ENCODE data around the gene DYRK2. TPM values are rescaled to one million over a fixed set of nuclear protein-coding genes. Genes with fewer than 3 reads are reported as not detected.
A peak's percentile ranks its signal among the peaks of the same experiment; 100 is the strongest.

Gene DYRK2
- total and polyA plus RNA-seq, 2 experiments from 2014 or later: 7.1 to 34.1 TPM

DNA sequence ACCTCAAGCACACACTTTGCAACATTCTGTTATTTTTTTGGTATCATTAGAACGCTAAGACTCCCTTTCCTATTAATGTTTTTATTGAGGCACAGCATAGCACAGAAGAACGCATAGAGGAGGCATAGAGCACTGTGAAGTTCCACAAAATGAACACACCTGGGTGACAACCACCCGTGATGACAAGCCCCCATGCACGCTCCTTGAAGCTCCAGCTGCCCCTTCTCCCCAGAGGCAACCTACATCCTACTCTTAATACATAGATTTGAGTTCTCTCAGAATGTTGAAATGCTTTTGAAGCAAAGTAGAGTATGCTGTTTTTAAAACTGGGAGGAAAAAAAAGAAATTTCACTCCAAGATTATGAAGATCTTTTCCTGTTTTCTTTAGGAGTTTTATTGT is 55.5 kb downstream of the DYRK2 start:
- no peaks in the 10 kb centered on the region for H3K27me3 ChIP-seq (ENCODE audit: insufficient read depth)

DNA sequence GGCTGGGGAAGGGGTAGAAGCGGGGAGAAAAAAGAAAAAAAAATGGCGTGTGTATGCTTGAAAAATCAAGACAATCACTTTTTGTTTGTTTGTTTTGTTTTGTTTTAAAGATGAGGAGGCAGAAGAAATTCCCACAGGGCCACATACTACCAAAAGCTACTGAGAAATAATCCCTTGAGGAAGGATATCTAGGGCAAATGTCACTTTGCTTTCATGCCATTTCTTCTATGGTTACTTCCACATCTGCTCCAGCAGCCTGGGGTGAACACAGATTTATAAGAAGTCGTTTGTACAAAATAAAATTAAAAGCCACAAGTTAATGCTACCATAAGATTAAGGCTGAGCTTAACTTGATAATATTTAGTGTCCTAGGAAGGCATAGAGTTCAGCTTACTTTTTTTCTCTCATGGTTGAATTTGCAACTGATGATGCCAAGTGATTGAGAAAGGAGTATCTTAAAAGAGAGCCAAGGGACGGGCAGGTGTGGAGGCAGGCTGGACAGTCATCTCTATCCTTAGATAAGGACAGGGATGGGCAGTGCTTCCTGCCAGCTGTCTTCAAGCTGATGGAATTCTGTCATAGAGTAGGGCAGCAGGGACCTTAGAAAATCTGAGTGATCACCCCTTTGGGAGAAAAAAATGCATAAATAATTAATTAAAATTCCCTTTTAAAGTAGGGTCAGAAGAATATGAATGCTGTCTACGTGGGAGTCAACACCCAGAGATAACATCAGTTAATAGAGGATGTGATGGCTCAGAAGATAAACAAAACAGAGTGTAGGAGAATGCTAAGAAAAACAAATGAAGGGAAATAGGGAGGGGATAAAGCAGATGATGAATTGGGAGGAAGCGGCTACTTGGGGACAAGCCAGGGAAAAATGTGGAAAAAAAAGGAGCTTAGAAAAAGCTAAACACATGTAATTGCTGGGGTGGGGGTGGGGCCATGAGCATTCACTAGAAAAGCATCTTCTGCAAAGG is 57.1 kb downstream of the DYRK2 start:
- no peak overlapping the region for H3K27ac ChIP-seq (ENCODE audit: low read depth)
- no peaks in the 10 kb centered on the region for H3K36me3 ChIP-seq (ENCODE audit: insufficient read depth)
- H3K4me3 ChIP-seq: no peak overlapping the region
- no peaks in the 10 kb centered on the region for H3K27me3 ChIP-seq (ENCODE audit: insufficient read depth)
- no peaks in the 10 kb centered on the region for H3K27me3 Mint-ChIP-seq (ENCODE audit: insufficient read depth, low read depth, poor library complexity)
- DNase-seq (ENCODE audit: low spot score) (no peak), ATAC-seq (no peak)
- no peaks in the 10 kb centered on the region for H4K20me1 ChIP-seq (replicated peaks; ENCODE audit: insufficient read depth)
- H3K4me2 ChIP-seq: 0 out of 2 replicates have a peak overlapping the region, but pooled peaks have one; percentile 17
- no peaks in the 10 kb centered on the region for H3K9me3 Mint-ChIP-seq
- peaks cover 7% of the 10 kb centered on the region; the same call in 1 of the 2 replicates for H3K4me1 ChIP-seq (ENCODE audit: insufficient read depth)
- H3K4me1 Mint-ChIP-seq: peaks cover 14% of the 10 kb centered on the region
- no peak overlapping the region for H3K4me3 Mint-ChIP-seq
- H3K36me3 Mint-ChIP-seq (ENCODE audit: low read depth): no peaks in the 10 kb centered on the region
- H3K9me2 ChIP-seq (ENCODE audit: insufficient read depth): 0 out of 2 replicates have a peak, but pooled peaks cover 4% of the 10 kb centered on the region
- no peaks in the 10 kb centered on the region for H3F3A ChIP-seq (replicated peaks; ENCODE audit: low read depth)
- no peak overlapping the region for H3K27ac Mint-ChIP-seq
- no peaks in the 10 kb centered on the region for H3K79me2 ChIP-seq (replicated peaks; ENCODE audit: insufficient read depth)
- 0 out of 2 replicates have a peak overlapping the region, but pooled peaks have one; percentile 6 for H2AFZ ChIP-seq
- no peak for TF ChIP-seq CREB1 (CRISPR knock-in tag; IDR thresholded peaks at IDR 0.05; ENCODE audit: low read depth)
- TF ChIP-seq, protein P1, sequence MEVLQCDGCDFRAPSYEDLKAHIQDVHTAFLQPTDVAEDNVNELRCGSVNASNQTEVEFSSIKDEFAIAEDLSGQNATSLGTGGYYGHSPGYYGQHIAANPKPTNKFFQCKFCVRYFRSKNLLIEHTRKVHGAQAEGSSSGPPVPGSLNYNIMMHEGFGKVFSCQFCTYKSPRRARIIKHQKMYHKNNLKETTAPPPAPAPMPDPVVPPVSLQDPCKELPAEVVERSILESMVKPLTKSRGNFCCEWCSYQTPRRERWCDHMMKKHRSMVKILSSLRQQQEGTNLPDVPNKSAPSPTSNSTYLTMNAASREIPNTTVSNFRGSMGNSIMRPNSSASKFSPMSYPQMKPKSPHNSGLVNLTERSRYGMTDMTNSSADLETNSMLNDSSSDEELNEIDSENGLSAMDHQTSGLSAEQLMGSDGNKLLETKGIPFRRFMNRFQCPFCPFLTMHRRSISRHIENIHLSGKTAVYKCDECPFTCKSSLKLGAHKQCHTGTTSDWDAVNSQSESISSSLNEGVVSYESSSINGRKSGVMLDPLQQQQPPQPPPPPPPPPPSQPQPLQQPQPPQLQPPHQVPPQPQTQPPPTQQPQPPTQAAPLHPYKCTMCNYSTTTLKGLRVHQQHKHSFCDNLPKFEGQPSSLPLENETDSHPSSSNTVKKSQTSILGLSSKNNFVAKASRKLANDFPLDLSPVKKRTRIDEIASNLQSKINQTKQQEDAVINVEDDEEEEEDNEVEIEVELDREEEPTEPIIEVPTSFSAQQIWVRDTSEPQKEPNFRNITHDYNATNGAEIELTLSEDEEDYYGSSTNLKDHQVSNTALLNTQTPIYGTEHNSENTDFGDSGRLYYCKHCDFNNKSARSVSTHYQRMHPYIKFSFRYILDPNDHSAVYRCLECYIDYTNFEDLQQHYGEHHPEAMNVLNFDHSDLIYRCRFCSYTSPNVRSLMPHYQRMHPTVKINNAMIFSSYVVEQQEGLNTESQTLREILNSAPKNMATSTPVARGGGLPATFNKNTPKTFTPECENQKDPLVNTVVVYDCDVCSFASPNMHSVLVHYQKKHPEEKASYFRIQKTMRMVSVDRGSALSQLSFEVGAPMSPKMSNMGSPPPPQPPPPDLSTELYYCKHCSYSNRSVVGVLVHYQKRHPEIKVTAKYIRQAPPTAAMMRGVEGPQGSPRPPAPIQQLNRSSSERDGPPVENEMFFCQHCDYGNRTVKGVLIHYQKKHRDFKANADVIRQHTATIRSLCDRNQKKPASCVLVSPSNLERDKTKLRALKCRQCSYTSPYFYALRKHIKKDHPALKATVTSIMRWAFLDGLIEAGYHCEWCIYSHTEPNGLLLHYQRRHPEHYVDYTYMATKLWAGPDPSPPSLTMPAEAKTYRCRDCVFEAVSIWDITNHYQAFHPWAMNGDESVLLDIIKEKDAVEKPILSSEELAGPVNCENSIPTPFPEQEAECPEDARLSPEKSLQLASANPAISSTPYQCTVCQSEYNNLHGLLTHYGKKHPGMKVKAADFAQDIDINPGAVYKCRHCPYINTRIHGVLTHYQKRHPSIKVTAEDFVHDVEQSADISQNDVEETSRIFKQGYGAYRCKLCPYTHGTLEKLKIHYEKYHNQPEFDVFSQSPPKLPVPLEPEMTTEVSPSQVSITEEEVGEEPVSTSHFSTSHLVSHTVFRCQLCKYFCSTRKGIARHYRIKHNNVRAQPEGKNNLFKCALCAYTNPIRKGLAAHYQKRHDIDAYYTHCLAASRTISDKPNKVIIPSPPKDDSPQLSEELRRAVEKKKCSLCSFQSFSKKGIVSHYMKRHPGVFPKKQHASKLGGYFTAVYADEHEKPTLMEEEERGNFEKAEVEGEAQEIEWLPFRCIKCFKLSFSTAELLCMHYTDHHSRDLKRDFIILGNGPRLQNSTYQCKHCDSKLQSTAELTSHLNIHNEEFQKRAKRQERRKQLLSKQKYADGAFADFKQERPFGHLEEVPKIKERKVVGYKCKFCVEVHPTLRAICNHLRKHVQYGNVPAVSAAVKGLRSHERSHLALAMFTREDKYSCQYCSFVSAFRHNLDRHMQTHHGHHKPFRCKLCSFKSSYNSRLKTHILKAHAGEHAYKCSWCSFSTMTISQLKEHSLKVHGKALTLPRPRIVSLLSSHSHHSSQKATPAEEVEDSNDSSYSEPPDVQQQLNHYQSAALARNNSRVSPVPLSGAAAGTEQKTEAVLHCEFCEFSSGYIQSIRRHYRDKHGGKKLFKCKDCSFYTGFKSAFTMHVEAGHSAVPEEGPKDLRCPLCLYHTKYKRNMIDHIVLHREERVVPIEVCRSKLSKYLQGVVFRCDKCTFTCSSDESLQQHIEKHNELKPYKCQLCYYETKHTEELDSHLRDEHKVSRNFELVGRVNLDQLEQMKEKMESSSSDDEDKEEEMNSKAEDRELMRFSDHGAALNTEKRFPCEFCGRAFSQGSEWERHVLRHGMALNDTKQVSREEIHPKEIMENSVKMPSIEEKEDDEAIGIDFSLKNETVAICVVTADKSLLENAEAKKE (CRISPR knock-in tag; IDR thresholded peaks at IDR 0.05): no peak

More for the DNA sequence above, 55.5 kb downstream of the DYRK2 start:
- Mint-ChIP-seq H3K4me3 (no peak overlapping the region), H3K4me1 (peaks cover 10% of the 10 kb centered on the region), H3K27me3 (ENCODE audit: insufficient read depth, low read depth, poor library complexity) (no peaks in the 10 kb centered on the region), H3K27ac (no peak overlapping the region), H3K9me3 (no peaks in the 10 kb centered on the region), H3K36me3 (ENCODE audit: low read depth) (no peaks in the 10 kb centered on the region)
- H3K4me1 ChIP-seq (ENCODE audit: insufficient read depth): peaks cover 7% of the 10 kb centered on the region; the same call in 1 of the 2 replicates
- H3K79me2 ChIP-seq (replicated peaks; ENCODE audit: insufficient read depth): no peaks in the 10 kb centered on the region
- H2AFZ ChIP-seq: no peak overlapping the region
- no peaks in the 10 kb centered on the region for H3K36me3 ChIP-seq (ENCODE audit: insufficient read depth)
- H3K27ac ChIP-seq (ENCODE audit: low read depth): no peak overlapping the region
- no peaks in the 10 kb centered on the region for H4K20me1 ChIP-seq (replicated peaks; ENCODE audit: insufficient read depth)
- 0 out of 2 replicates have a peak, but pooled peaks cover 4% of the 10 kb centered on the region for H3K9me2 ChIP-seq (ENCODE audit: insufficient read depth)
- DNase-seq (ENCODE audit: low spot score) (no peak), ATAC-seq (no peak)
- no peak overlapping the region for H3K4me3 ChIP-seq
- no peaks in the 10 kb centered on the region for H3F3A ChIP-seq (replicated peaks; ENCODE audit: low read depth)
- no peak overlapping the region for H3K4me2 ChIP-seq
- TF ChIP-seq ZNF114 (CRISPR knock-in tag; IDR thresholded peaks at IDR 0.05) (no peak), STAT1 (IDR thresholded peaks at IDR 0.05; ENCODE audit: unreplicated experiment) (no peak), JUNB (IDR thresholded peaks at IDR 0.05; ENCODE audit: unreplicated experiment) (no peak), ZNF331 (CRISPR knock-in tag; IDR thresholded peaks at IDR 0.05; ENCODE audit: low read depth) (no peak), POLR2AphosphoS5 (IDR thresholded peaks at IDR 0.05; ENCODE audit: low read depth) (no peak), EZH2 (IDR thresholded peaks at IDR 0.05; ENCODE audit: low read depth, unreplicated experiment) (no peak), EZH2phosphoT487 (IDR thresholded peaks at IDR 0.05; ENCODE audit: unreplicated experiment) (no peak)

Data from GM23338 (cell line).